Neural cell (in vitro differentiated cells): ENCODE measurements around the gene SNX13.

Experiments
- CTCF ChIP-seq: fragments of 450-650 bp; IDR thresholded peaks from 2 replicates; pipeline ENCODE4 v1.5.1; 2014; ENCODE audit warnings: antibody characterized with exemption, mild to moderate bottlenecking, moderate library complexity; ENCODE audit not compliant: poor library complexity, severe bottlenecking
- EP300 ChIP-seq: fragments of 450-650 bp; conservative IDR thresholded peaks from 2 replicates; pipeline ENCODE4 v1.6.1; 2014; ENCODE audit warnings: antibody characterized with exemption, mild to moderate bottlenecking, moderate library complexity; ENCODE audit not compliant: poor library complexity, severe bottlenecking
- EZH2 ChIP-seq: fragments of 200-600, 300-800 bp; shearing (Covaris generic), sonication (generic); IDR thresholded peaks from 2 replicates; pipeline ENCODE4 v1.6.1; 2014; ENCODE audit warnings: antibody characterized with exemption, low read length, borderline replicate concordance, mild to moderate bottlenecking; ENCODE audit not compliant: insufficient read depth, poor library complexity, severe bottlenecking
- MXI1 ChIP-seq: fragments of 450-650 bp; conservative IDR thresholded peaks from 2 replicates; pipeline ENCODE4 v1.6.1; 2014; ENCODE audit warnings: antibody characterized with exemption, mild to moderate bottlenecking; ENCODE audit not compliant: poor library complexity, severe bottlenecking
- POLR2AphosphoS5 ChIP-seq: IDR thresholded peaks from 2 replicates; pipeline ENCODE4 v1.6.1; 2012
- REST ChIP-seq: IDR thresholded peaks from 2 replicates; pipeline ENCODE4 v1.6.1; 2012; ENCODE audit warnings: borderline replicate concordance
- SMC3 ChIP-seq: fragments of 450-650 bp; conservative IDR thresholded peaks from 2 replicates; pipeline ENCODE4 v1.6.1; 2014; ENCODE audit warnings: antibody characterized with exemption, mild to moderate bottlenecking, moderate library complexity; ENCODE audit not compliant: poor library complexity

GRCh38 chr7:17939211-17939605, 1.1 kb downstream of the SNX13 start:
- no peak for TF ChIP-seq CTCF
- TF ChIP-seq EP300, result no peak
- no peak for TF ChIP-seq REST
- TF ChIP-seq MXI1, result no peak
- TF ChIP-seq SMC3, result no peak
- no peak for TF ChIP-seq EZH2
- TF ChIP-seq POLR2AphosphoS5, result no peak
